NCI-H69 (cell line): ENCODE results near the gene TMEM200C.
"Not testable (repeated sequence)": the region's sequence is repeated elsewhere in the genome, so short reads cannot be mapped to it uniquely, and the experiment has no call there.

ENCODE experiments used
- DNase-seq: peaks from one replicate; lab custom pipeline; 2025; lab: John Stamatoyannopoulos, UW

TMEM200C gene

GRCh38 chr18:5892823-5893431 lies 2.4 kb downstream of the TMEM200C start:
- no peak for DNase-seq

DNA sequence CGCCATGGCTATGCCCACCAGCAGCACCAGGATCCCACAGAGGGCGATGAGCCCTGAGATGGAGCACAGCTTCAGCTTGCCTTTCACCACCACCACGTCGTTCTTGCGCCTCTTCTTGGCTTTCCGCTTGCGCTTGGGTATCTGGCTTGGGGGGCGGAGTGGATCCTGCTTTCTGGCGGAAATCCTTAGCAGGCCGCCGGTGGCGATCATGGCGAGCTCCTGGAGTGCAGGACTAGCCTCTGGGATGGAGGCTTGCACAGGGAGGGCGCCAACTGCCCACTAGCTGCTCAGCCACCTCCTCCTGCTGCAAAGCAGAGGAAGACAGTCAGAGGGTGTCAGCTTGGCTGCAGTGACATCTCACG lies 3.5 kb downstream of the TMEM200C start:
- no peak for DNase-seq

DNA sequence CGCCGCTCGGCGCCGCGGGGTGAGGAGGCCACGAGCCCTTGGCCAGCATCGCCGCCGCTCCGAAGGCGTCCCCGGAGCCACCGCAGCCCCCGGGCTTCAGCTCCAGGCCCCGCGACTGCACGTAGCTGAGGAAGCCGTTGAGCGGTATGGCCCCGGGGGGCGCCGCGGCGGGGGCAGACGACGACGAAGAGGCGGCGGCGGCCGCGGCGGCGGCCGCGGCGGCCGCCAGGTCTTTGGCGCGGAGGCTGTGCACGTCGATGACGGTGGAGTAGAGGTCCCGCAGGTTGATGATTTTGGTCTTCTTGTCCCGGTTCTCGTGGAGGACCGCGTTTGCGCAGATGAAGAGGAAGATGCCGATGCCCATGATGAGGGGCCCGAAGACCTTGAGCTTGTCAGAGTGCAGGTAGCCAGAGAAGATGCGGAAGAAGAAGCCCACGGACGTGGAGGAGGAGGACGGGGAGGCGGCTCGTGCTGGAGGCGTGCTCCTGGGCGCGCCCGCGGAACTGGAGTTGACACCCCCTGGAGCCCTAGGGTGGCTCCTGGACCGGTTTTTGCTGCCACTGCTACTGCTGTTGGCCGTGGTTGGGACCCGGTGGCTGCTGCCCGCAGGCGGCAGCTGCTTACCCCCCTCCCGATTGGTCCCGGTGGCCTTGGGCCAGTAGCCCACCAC lies 4.0 kb downstream of the TMEM200C start:
- DNase-seq: peak; percentile 58

DNA sequence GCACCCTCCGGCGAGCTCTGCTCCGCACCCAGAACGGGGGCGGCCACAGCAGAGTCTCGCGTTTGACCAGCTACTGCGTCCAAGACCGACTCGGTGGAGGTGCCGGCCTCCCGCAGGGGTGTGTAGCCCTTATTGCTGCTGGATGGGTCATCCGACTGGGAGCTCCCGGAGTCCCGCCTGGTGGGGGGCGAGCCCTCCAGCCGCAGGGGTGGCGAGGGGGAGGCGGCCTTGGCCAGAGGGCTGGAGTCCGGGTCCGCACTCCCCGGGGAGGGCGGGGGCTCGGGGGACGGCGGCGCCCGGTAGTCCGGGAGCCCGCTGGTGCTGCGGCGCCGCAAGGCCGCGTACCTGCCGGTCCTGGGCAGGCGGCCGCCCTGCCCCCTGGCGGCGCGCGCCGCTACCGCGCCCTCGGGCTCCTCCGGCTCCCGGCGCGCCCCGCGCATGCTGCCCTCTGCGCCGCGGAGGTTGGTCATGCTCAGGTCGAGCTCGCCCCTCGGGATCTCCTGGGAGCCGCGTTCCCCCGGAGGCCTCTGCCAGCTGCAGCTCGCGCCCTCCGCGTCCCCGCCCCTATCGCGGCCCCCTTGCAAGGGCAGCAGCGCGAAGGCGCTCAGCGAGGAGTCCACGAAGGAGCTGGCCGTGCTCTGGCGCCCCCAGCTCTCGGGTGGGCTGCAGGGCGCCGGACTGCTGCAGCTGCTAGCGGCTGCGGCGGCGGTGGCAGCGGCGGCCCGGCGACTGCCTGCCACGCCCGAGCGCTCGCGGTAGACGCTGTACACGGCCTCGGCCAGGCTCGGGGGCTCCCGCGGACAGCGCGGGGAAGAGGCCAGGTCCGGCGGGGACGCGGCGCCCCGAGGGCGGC lies 4.8 kb downstream of the TMEM200C start:
- DNase-seq: peak; percentile 85

- peak; percentile 30 for DNase-seq
Observed at GRCh38 chr18:5885361-5885760, 10.0 kb downstream of the TMEM200C start.

DNA sequence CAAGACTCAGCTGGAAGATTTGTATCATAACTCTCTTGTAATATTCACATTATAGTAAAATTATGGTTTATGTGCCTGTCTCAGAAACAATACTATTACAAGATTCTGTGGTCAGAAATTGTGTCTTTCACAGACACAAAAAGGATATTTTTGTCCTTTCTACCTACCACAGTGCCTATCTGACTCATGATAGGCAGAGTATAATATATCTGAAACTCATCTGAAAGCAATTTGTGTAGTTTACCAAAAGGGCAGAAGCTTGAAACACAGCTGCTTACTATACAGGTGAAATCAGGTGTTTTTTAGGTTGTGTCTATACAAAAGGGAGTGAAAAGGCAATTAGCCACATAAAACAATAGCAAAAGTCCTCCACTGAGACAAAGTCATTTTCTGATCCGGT lies 10.9 kb downstream of the TMEM200C start:
- peak; percentile 33 for DNase-seq

GRCh38 chr18:5879479-5879882 lies 15.8 kb downstream of the TMEM200C start:
- peak; percentile 68 for DNase-seq

DNA sequence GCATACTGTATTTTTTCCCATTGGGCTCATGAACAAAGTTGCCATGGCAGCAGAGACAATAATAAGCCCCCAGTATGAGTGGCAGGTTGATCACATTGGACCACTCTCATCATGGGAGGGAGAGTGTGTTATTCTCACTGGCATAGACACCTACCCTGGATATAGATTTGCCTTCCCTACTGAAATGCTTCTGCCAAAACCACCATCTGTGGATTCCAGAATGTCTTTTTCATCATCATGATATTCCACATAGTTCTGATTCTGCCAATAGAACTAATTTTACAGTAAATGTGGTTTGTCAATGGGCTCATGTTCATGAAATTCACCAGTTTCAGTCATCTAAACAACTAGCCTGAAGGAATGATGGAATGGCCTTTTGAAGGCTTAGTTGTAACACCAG lies 18.4 kb downstream of the TMEM200C start:
- DNase-seq: no peak

- DNase-seq: no peak
Observed at GRCh38 chr18:5874336-5874735, 21.0 kb downstream of the TMEM200C start.

- no peak for DNase-seq
Observed at GRCh38 chr18:5872886-5873285, 22.4 kb downstream of the TMEM200C start.

- no peak for DNase-seq
Observed at GRCh38 chr18:5871426-5871825, 23.9 kb downstream of the TMEM200C start.

GRCh38 chr18:5868218-5868854 lies 27.0 kb downstream of the TMEM200C start:
- DNase-seq: peak; percentile 92

DNA sequence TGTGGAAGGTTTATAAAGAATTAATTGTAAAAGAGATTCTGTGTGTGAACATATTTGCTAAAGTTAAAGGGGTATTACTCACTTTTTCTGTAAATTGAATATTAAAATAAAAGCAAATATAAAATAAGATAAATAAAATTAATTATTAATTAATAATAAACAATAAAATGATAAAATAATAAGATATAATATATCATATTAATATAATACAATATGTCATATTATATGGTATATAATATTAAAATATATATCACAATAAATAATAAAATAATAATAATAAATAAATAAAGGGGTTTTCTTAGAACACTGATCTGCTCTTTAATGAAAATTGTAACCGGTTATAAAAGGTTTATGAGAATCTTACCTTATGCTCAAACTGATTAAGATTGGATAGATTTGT lies 29.8 kb downstream of the TMEM200C start:
- DNase-seq: no peak

DNA sequence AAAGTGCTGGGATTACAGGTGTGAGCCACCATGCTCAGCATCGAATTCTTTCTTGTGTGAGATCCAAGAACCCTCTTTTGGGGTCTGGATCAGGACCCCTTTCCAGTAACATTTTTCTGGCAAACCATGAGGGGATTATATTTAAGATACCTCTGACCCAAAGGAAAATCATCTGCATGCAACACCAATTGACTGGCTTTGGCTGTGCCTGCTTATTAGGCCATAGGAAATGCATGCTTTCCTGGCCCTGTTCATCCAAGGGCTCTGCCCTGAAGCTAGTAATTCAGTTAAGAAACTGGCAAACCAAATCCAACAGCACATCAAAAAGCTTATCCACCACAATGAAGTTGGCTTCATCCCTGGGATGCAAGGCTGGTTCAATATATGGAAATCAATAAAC lies 33.2 kb downstream of the TMEM200C start:
- DNase-seq: not testable (repeated sequence)

GRCh38 chr18:5857180-5857579 lies 38.1 kb downstream of the TMEM200C start:
- DNase-seq: no peak

DNA sequence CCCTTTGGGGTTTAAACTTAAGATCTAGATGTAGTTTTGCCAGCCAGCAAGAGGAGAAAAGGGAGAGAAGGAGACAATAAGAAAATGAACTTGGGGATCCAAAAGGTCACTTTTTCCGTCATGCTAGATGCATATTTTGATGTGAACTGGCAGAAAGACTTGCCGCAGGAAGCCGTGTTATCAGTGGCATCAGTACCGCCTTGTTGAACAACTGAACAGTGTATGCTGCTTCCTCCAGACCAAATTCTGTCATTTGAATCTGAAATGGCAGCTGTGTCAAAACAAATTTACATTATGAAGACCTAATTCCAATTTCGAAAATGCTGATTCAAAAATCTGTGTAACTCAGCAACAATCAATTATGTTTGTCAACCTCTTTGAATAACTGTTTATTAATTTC lies 42.1 kb downstream of the TMEM200C start:
- DNase-seq: no peak

DNA sequence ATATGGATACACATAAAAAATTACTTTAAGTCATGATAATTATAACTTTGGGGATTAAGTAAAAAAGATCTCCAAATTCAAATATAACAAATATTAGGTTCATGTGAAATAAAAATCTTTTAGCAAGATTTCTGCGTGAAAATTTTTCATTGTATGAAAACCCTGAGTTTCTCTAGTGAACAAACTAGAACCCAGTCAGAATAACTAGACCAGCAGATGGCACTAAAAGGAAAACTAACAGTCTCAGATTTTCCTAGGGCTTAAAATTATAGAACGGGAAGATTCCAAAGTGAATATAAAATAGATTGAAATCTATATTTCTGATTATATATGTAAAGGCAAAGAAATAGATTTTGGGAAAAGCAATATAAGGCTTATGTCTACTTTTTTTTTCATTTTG lies 43.3 kb downstream of the TMEM200C start:
- DNase-seq: peak; percentile 69

- peak; percentile 68 for DNase-seq
Observed at GRCh38 chr18:5842653-5843052, 52.7 kb downstream of the TMEM200C start.

- peak; percentile 50 for DNase-seq
Observed at GRCh38 chr18:5841518-5841917, 53.8 kb downstream of the TMEM200C start.

DNA sequence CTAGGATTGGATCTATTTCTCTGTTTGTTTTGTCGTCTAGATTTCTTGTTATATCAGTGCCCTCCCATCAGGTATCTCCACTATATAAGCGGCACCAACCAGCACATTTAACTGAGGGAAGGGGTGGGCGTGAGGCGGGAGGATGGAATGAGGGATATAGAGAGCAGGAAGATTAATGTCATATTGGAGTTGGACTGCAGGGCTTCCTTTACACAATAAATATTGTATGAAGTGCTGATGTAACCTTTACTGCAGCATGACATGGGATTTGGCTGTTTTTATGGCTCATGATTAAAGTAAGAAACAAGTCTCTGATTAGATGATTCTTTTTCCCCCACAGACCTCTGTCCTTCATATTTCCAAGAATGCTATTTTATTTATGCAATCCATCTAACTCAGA lies 54.8 kb downstream of the TMEM200C start:
- no peak for DNase-seq

DNA sequence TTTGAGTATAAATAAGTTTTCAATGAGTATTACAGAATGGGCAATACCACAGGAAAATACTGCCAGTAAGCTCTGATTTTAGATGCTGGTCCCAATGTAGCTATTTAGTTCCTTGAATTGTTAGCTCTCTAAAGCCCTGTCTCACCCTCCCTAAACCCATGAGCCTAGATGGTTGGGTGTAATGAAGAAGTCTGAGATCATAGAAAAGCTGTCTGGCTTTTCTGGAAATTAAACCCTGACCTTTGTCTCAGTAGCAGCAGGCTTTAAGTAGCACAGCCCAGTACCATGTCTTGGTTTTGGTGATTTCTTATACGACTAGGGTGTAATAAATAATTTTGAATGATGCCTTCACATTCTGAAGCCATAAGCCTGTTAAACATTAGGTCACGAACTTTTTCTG lies 55.3 kb downstream of the TMEM200C start:
- peak; percentile 19 for DNase-seq

- DNase-seq: no peak
Observed at GRCh38 chr18:5839102-5839501, 56.2 kb downstream of the TMEM200C start.
